Hepatocyte (in vitro differentiated cells): Measurements from ENCODE around the gene GLCCI1.

ENCODE experiments used
- CTCF ChIP-seq: fragments of 200-600 bp; sonication (generic); IDR thresholded peaks from 2 replicates; pipeline ENCODE4 v1.5.1; 2016; ENCODE audit warnings: antibody characterized with exemption, mild to moderate bottlenecking; ENCODE audit not compliant: poor library complexity
- EZH2 ChIP-seq: fragments of 200-600 bp; sonication (generic); IDR thresholded peaks from 2 replicates; pipeline ENCODE4 v1.6.1; 2016; ENCODE audit warnings: antibody characterized with exemption, mild to moderate bottlenecking, borderline replicate concordance
- EZH2phosphoT487 ChIP-seq: fragments of 200-600 bp; sonication (generic); IDR thresholded peaks from one replicate; pipeline ENCODE4 v1.6.1; 2018; ENCODE audit warnings: antibody characterized with exemption, mild to moderate bottlenecking, low read depth, moderate library complexity; ENCODE audit not compliant: unreplicated experiment, severe bottlenecking

GRCh38 chr7:8117195-8117594 is 148.6 kb downstream of the GLCCI1 start:
- TF ChIP-seq CTCF = no peak
- no peak for TF ChIP-seq EZH2phosphoT487
- TF ChIP-seq EZH2 = no peak
